ENCODE data around the gene ATF7IP2. TPM values are rescaled to one million over a fixed set of nuclear protein-coding genes. Genes with fewer than 3 reads are reported as not detected.

ATF7IP2 gene
- total and polyA plus RNA-seq, 2 of the 13 experiments (the other 11 are each of a cell fraction or from before 2014, with no cell fraction given) = 117 to 217 TPM

DNA sequence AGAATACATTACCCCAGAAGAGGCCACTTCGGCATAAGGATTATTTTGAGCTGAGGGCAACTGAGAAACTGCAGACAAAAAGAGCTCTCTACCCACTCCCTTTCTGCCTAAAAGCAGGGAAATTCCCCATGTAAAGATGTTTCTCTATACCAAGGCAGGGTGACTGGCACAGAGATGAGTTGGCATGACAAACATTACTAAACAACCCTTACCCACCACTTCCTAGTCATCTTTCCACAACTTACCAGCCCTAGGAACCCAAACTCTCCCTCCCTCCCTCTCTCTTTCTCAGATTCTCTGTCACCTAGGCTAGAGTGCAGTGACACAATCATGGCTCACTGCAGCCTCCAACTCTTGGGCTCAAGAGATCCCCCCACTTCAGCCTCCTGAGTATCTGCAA is 126.0 kb downstream of the ATF7IP2 start (continued):
- no peak for TF ChIP-seq ZNF318 (CRISPR knock-in tag; IDR thresholded peaks at IDR 0.05)
- no peak for TF ChIP-seq MIER3 (CRISPR knock-in tag; IDR thresholded peaks at IDR 0.05; ENCODE audit: borderline replicate concordance)
- TF ChIP-seq, protein P1, sequence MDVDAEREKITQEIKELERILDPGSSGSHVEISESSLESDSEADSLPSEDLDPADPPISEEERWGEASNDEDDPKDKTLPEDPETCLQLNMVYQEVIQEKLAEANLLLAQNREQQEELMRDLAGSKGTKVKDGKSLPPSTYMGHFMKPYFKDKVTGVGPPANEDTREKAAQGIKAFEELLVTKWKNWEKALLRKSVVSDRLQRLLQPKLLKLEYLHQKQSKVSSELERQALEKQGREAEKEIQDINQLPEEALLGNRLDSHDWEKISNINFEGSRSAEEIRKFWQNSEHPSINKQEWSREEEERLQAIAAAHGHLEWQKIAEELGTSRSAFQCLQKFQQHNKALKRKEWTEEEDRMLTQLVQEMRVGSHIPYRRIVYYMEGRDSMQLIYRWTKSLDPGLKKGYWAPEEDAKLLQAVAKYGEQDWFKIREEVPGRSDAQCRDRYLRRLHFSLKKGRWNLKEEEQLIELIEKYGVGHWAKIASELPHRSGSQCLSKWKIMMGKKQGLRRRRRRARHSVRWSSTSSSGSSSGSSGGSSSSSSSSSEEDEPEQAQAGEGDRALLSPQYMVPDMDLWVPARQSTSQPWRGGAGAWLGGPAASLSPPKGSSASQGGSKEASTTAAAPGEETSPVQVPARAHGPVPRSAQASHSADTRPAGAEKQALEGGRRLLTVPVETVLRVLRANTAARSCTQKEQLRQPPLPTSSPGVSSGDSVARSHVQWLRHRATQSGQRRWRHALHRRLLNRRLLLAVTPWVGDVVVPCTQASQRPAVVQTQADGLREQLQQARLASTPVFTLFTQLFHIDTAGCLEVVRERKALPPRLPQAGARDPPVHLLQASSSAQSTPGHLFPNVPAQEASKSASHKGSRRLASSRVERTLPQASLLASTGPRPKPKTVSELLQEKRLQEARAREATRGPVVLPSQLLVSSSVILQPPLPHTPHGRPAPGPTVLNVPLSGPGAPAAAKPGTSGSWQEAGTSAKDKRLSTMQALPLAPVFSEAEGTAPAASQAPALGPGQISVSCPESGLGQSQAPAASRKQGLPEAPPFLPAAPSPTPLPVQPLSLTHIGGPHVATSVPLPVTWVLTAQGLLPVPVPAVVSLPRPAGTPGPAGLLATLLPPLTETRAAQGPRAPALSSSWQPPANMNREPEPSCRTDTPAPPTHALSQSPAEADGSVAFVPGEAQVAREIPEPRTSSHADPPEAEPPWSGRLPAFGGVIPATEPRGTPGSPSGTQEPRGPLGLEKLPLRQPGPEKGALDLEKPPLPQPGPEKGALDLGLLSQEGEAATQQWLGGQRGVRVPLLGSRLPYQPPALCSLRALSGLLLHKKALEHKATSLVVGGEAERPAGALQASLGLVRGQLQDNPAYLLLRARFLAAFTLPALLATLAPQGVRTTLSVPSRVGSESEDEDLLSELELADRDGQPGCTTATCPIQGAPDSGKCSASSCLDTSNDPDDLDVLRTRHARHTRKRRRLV (CRISPR knock-in tag; IDR thresholded peaks at IDR 0.05) = no peak
- no peak for TF ChIP-seq MAZ (IDR thresholded peaks at IDR 0.05; ENCODE audit: borderline replicate concordance, low read depth, low read length)
- no peak for TF ChIP-seq MAZ (CRISPR knock-in tag; IDR thresholded peaks at IDR 0.05; ENCODE audit: low read depth)
- no peak for TF ChIP-seq PAX8 (CRISPR knock-in tag; IDR thresholded peaks at IDR 0.05; ENCODE audit: borderline replicate concordance)
- no peak for TF ChIP-seq HNRNPLL (IDR thresholded peaks at IDR 0.05; ENCODE audit: low read depth, low read length, poor library complexity, severe bottlenecking)
- no peak for TF ChIP-seq KDM5B (CRISPR knock-in tag; IDR thresholded peaks at IDR 0.05; ENCODE audit: borderline replicate concordance)
- no peak for TF ChIP-seq CEBPZ (IDR thresholded peaks at IDR 0.05; ENCODE audit: low read length)
- TF ChIP-seq ETV6 (CRISPR knock-in tag; conservative IDR thresholded peaks at IDR 0.05) = no peak
- no peak for TF ChIP-seq ZNF121 (CRISPR knock-in tag; IDR thresholded peaks at IDR 0.05)
- TF ChIP-seq ZNF383 (CRISPR knock-in tag; IDR thresholded peaks at IDR 0.05; ENCODE audit: borderline replicate concordance) = no peak
- no peak for TF ChIP-seq MEF2D (CRISPR knock-in tag; IDR thresholded peaks at IDR 0.05)
